SK-N-SH (cell line): ENCODE data around the gene IL37. TPM values are rescaled to one million over a fixed set of nuclear protein-coding genes. Genes with fewer than 3 reads are reported as not detected.

Experiments used
- CTCF ChIA-PET: fragments of 300-600, 350-600 bp; formaldehyde crosslinking; extraction: SDS; loops from one replicate; lab custom pipeline; 2021; lab: Yijun Ruan, JAX
- POLR2A ChIA-PET: fragments of 350-600 bp; sonication (Branson Sonifier 250); formaldehyde crosslinking; extraction: SDS; loops from one replicate; lab custom pipeline; 2020; ENCODE audit warnings: antibody characterized with exemption, inconsistent platforms; lab: Yijun Ruan, JAX
- DNase-seq: peaks from one replicate; pipeline ENCODE4 v3.0.0; 2012
- H2AFZ ChIP-seq: fragments of 200-600 bp; sonication (generic); 2 replicates; pipeline ENCODE4 v1.8.1; 2016; ENCODE audit warnings: antibody characterized with exemption, mild to moderate bottlenecking, low read depth
- H3F3A ChIP-seq: fragments of 200-600 bp; sonication (generic); replicated peaks from 2 replicates; pipeline ENCODE3; 2016; ENCODE audit warnings: antibody characterized with exemption, mild to moderate bottlenecking; ENCODE audit not compliant: insufficient read depth
- H3K27ac ChIP-seq, 2 experiments: fragments of 200-500 bp in 1 of 2; fragments of 200-600 bp in 1 of 2; sonication (Bioruptor generic) in 1 of 2; sonication (generic), shearing (Covaris generic) in 1 of 2; 2 replicates each; pipeline versions ENCODE4 v1.5.1 to v1.6.1; 2014 to 2016; ENCODE audit warnings: low read depth in 2 of 2, inconsistent platforms in 1 of 2, low read length in 1 of 2, mild to moderate bottlenecking in 1 of 2, mixed read lengths in 1 of 2
- H3K27me3 ChIP-seq: fragments of 200-600 bp; sonication (generic), shearing (Covaris generic); 2 replicates; pipeline ENCODE4 v1.6.1; 2016; ENCODE audit warnings: mixed run types; ENCODE audit not compliant: insufficient read depth
- H3K36me3 ChIP-seq, 2 experiments: fragments of 200-500 bp in 1 of 2; fragments of 200-600 bp in 1 of 2; sonication (Bioruptor generic) in 1 of 2; sonication (generic) in 1 of 2; replicated peaks in 1 of 2; 2 replicates each; pipeline versions ENCODE3 to v1.5.1; 2014 to 2016; ENCODE audit warnings: low read length in 1 of 2, mild to moderate bottlenecking in 1 of 2; ENCODE audit not compliant: insufficient read depth in 2 of 2, control insufficient read depth in 1 of 2
- H3K4me1 ChIP-seq, 2 experiments: fragments of 200-500 bp in 1 of 2; fragments of 200-600 bp in 1 of 2; sonication (Bioruptor generic) in 1 of 2; sonication (generic), shearing (Covaris generic) in 1 of 2; 2 replicates each; pipeline versions ENCODE4 v1.5.1 to v1.6.1; 2014 to 2016; ENCODE audit warnings: low read depth in 1 of 2, low read length in 1 of 2, mixed run types in 1 of 2; ENCODE audit not compliant: insufficient read depth in 2 of 2, control insufficient read depth in 1 of 2
- H3K4me2 ChIP-seq: fragments of 200-600 bp; sonication (generic), shearing (Covaris generic); 2 replicates; pipeline ENCODE4 v1.6.1; 2017; ENCODE audit warnings: mixed run types
- H3K4me3 ChIP-seq, 2 experiments: fragments of 200-500 bp in 1 of 2; fragments of 200-600 bp in 1 of 2; sonication (Bioruptor generic) in 1 of 2; sonication (generic), shearing (Covaris generic) in 1 of 2; 2 replicates each; pipeline versions ENCODE4 v1.5.1 to v1.8.1; 2014 to 2016; ENCODE audit warnings: low read depth in 2 of 2, inconsistent platforms in 1 of 2, low read length in 1 of 2, mild to moderate bottlenecking in 1 of 2, mixed read lengths in 1 of 2, moderate library complexity in 1 of 2
- H3K79me2 ChIP-seq: fragments of 200-600 bp; sonication (generic); 2 replicates; pipeline ENCODE4 v1.8.1; 2017; ENCODE audit warnings: mild to moderate bottlenecking; ENCODE audit not compliant: insufficient read depth
- H3K9ac ChIP-seq: fragments of 200-600 bp; sonication (generic); 2 replicates; pipeline ENCODE4 v1.6.1; 2017; ENCODE audit warnings: mixed run types
- H3K9me2 ChIP-seq: fragments of 200-600 bp; sonication (generic); 2 replicates; pipeline ENCODE4 v1.6.1; 2017; ENCODE audit warnings: mixed run types
- H3K9me3 ChIP-seq: fragments of 200-600 bp; sonication (generic); 2 replicates; pipeline ENCODE4 v1.6.1; 2017; ENCODE audit warnings: mixed run types, mild to moderate bottlenecking, moderate library complexity
- H4K20me1 ChIP-seq: fragments of 200-600 bp; sonication (generic); 2 replicates; pipeline ENCODE4 v1.6.1; 2017; ENCODE audit warnings: mild to moderate bottlenecking, mixed run types; ENCODE audit not compliant: insufficient read depth
- ELF1 ChIP-seq: IDR thresholded peaks from 2 replicates; pipeline ENCODE4 v1.4.0; 2012
- EZH2phosphoT487 ChIP-seq: fragments of 200-600 bp; sonication (generic); IDR thresholded peaks from 2 replicates; pipeline ENCODE4 v1.6.1; 2017; ENCODE audit warnings: low read depth, mixed run types, mild to moderate bottlenecking, antibody characterized with exemption, moderate library complexity, borderline replicate concordance
- GATA2 ChIP-seq: sonication (generic); formaldehyde crosslinking; IDR thresholded peaks from 2 replicates; pipeline ENCODE4 v1.5.0; 2020; ENCODE audit warnings: mild to moderate bottlenecking, missing genetic modification reagents
- MEF2A ChIP-seq: IDR thresholded peaks from 2 replicates; pipeline ENCODE4 v1.4.0; 2012; ENCODE audit warnings: low read depth, borderline replicate concordance
- PBX3 ChIP-seq: IDR thresholded peaks from 2 replicates; pipeline ENCODE4; 2012
- POLR2AphosphoS5 ChIP-seq: IDR thresholded peaks from 2 replicates; pipeline ENCODE4 v1.6.1; 2012; ENCODE audit warnings: low read depth, low read length
- RAD21 ChIP-seq: IDR thresholded peaks from 2 replicates; pipeline ENCODE4 v1.6.1; 2012; ENCODE audit warnings: mild to moderate bottlenecking, low read length
- RCOR1 ChIP-seq: fragments of 150-350 bp; IDR thresholded peaks from 2 replicates; pipeline ENCODE4 v1.6.1; 2017; ENCODE audit warnings: antibody characterized with exemption, low read length
- SMC3 ChIP-seq: IDR thresholded peaks from 2 replicates; pipeline ENCODE4 v1.6.1; 2012; ENCODE audit warnings: low read depth, low read length, improper control_type of control experiment
- TAF1 ChIP-seq: IDR thresholded peaks from 2 replicates; pipeline ENCODE4 v1.6.1; 2012; ENCODE audit warnings: low read depth, mild to moderate bottlenecking, low read length, moderate library complexity, borderline replicate concordance
- USF2 ChIP-seq: fragments of 150-350 bp; IDR thresholded peaks from 2 replicates; pipeline ENCODE4 v1.6.1; 2017; ENCODE audit warnings: antibody characterized with exemption, low read length, low read depth, borderline replicate concordance
- WGBS: methylation state at CpG from one replicate; pipeline ENCODE4 v1.1.6; 2017; ENCODE audit warnings: low lambda C conversion rate; 5-methylcytosine and 5-hydroxymethylcytosine counted together
- polyA plus RNA-seq, 3 experiments: library from polyadenylated mRNA; depleted of rRNA; stranded (reverse); fragments of >200 nt; gene quantifications; 2 replicates each; pipeline ENCODE4 v1.2.3, GENCODE V29; 2012
- TF ChIP-seq, protein P1 (sequence below): IDR thresholded peaks from 2 replicates; pipeline ENCODE4 v1.4.0; 2012; ENCODE audit warnings: low read depth
- TF ChIP-seq, protein P2 (sequence below): fragments of 200-600 bp; sonication (generic); IDR thresholded peaks from 2 replicates; pipeline ENCODE4 v1.6.1; 2017; ENCODE audit warnings: antibody characterized with exemption, mild to moderate bottlenecking, moderate library complexity

IL37 gene
- polyA plus RNA-seq, 1 of the 3 experiments (the other 2 are of a cell fraction), result not detected

GRCh38 chr2:112886291-112886690 lies 24.7 kb upstream of the IL37 start (continued):
- TF ChIP-seq RAD21 (no peak), RCOR1 (no peak), USF2 (no peak)
- TF ChIP-seq, protein P1, sequence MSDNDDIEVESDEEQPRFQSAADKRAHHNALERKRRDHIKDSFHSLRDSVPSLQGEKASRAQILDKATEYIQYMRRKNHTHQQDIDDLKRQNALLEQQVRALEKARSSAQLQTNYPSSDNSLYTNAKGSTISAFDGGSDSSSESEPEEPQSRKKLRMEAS, result no peak
- TF ChIP-seq, all 33 proteins: peak for 0

GRCh38 chr2:112887964-112888749 lies 22.8 kb upstream of the IL37 start:
- no peaks in the 10 kb centered on the region for H3K36me3 ChIP-seq
- no peak overlapping the region for H3K4me3 ChIP-seq
- H3F3A ChIP-seq, result no peaks in the 10 kb centered on the region
- H3K9ac ChIP-seq, result no peak overlapping the region
- H3K9me2 ChIP-seq, result no peaks in the 10 kb centered on the region
- H4K20me1 ChIP-seq, result no peaks in the 10 kb centered on the region
- no peaks in the 10 kb centered on the region for H3K79me2 ChIP-seq
- POLR2A ChIA-PET, result no interaction called here
- TF ChIP-seq RCOR1 (no peak), ELF1 (no peak), EZH2phosphoT487 (no peak), GATA2 (CRISPR knock-in tag) (no peak), USF2 (no peak), SMC3 (no peak), RAD21 (no peak), POLR2AphosphoS5 (no peak), MEF2A (no peak), TAF1 (no peak), PBX3 (no peak)
- TF ChIP-seq, protein P2, sequence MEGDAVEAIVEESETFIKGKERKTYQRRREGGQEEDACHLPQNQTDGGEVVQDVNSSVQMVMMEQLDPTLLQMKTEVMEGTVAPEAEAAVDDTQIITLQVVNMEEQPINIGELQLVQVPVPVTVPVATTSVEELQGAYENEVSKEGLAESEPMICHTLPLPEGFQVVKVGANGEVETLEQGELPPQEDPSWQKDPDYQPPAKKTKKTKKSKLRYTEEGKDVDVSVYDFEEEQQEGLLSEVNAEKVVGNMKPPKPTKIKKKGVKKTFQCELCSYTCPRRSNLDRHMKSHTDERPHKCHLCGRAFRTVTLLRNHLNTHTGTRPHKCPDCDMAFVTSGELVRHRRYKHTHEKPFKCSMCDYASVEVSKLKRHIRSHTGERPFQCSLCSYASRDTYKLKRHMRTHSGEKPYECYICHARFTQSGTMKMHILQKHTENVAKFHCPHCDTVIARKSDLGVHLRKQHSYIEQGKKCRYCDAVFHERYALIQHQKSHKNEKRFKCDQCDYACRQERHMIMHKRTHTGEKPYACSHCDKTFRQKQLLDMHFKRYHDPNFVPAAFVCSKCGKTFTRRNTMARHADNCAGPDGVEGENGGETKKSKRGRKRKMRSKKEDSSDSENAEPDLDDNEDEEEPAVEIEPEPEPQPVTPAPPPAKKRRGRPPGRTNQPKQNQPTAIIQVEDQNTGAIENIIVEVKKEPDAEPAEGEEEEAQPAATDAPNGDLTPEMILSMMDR, result no peak
- TF ChIP-seq, protein P1, result no peak
- H2AFZ ChIP-seq, result no peak overlapping the region
- no peak overlapping the region for H3K4me2 ChIP-seq
- no peaks in the 10 kb centered on the region for H3K9me3 ChIP-seq
- peaks cover 4% of the 10 kb centered on the region; the same call in 1 of the 2 replicates for H3K27me3 ChIP-seq
- H3K4me1 ChIP-seq, result no peaks in the 10 kb centered on the region
- no peak overlapping the region for H3K27ac ChIP-seq
- WGBS, result 58% methylated on average over 2 of the region's 2 CpGs
- DNase-seq, result no peak
- CTCF ChIA-PET, result interaction anchor here (0.9 kb wide), 1 partner anchor 71 kb away, joined by 3 read pairs; no protein-coding TSS in a partner anchor
